Activated T-cell treated with anti-CD3 and anti-CD28 coated beads for 1 hour (primary cell): Measurements from ENCODE around the gene CBFA2T3.
"Not testable (repeated sequence)": the region's sequence is repeated elsewhere in the genome, so short reads cannot be mapped to it uniquely, and the experiment has no call there.

Experiments
- DNase-seq: peaks from one replicate; pipeline ENCODE4 v3.0.0-alpha.2; 2020; ENCODE audit warnings: low read depth

CBFA2T3 gene

GRCh38 chr16:88906535-88907105 lies 70.4 kb downstream of the CBFA2T3 start:
- no peak for DNase-seq

GRCh38 chr16:88906020-88906419 lies 71.0 kb downstream of the CBFA2T3 start:
- DNase-seq: no peak

- DNase-seq: no peak
Observed at GRCh38 chr16:88905563-88905962, 71.4 kb downstream of the CBFA2T3 start.

GRCh38 chr16:88904676-88905365 lies 72.2 kb downstream of the CBFA2T3 start:
- no peak for DNase-seq

- no peak for DNase-seq
Observed at GRCh38 chr16:88903267-88903666, 73.7 kb downstream of the CBFA2T3 start.

GRCh38 chr16:88902744-88903143 lies 74.3 kb downstream of the CBFA2T3 start:
- DNase-seq: no peak

GRCh38 chr16:88901718-88902337 lies 75.2 kb downstream of the CBFA2T3 start:
- no peak for DNase-seq

GRCh38 chr16:88900662-88901052 lies 76.3 kb downstream of the CBFA2T3 start:
- DNase-seq: no peak

GRCh38 chr16:88899901-88900661 lies 76.9 kb downstream of the CBFA2T3 start:
- DNase-seq: no peak

GRCh38 chr16:88897696-88898425 lies 79.1 kb downstream of the CBFA2T3 start:
- DNase-seq: no peak

- DNase-seq: no peak
Observed at GRCh38 chr16:88896238-88897070, 80.6 kb downstream of the CBFA2T3 start.

GRCh38 chr16:88895335-88895734 lies 81.7 kb downstream of the CBFA2T3 start:
- no peak for DNase-seq

GRCh38 chr16:88894681-88895300 lies 82.2 kb downstream of the CBFA2T3 start:
- no peak for DNase-seq

GRCh38 chr16:88894266-88894665 lies 82.7 kb downstream of the CBFA2T3 start:
- not testable (repeated sequence) for DNase-seq

GRCh38 chr16:88893127-88893968 lies 83.7 kb downstream of the CBFA2T3 start:
- DNase-seq: no peak

GRCh38 chr16:88892065-88892464 lies 84.9 kb downstream of the CBFA2T3 start:
- no peak for DNase-seq

GRCh38 chr16:88891083-88891482 lies 85.9 kb downstream of the CBFA2T3 start:
- no peak for DNase-seq

- not testable (repeated sequence) for DNase-seq
Observed at GRCh38 chr16:88889702-88890352, 87.2 kb downstream of the CBFA2T3 start.
